H9 (cell line): ENCODE results near the gene ICOSLG. TPM values are rescaled to one million over a fixed set of nuclear protein-coding genes. Genes with fewer than 3 reads are reported as not detected.
"Not testable (repeated sequence)": the region's sequence is repeated elsewhere in the genome, so short reads cannot be mapped to it uniquely, and the experiment has no call there.

Source experiments
- DNase-seq: peaks from one replicate; pipeline ENCODE4 v3.0.0-alpha.2; 2017
- H2AFZ ChIP-seq: one replicate; pipeline ENCODE4 v1.6.1; 2013; ENCODE audit warnings: mild to moderate bottlenecking, low read length, control low read depth, moderate library complexity
- H2AK5ac ChIP-seq: 2 replicates; pipeline ENCODE4 v1.6.1; 2013; ENCODE audit warnings: low read length, control low read depth, mixed read lengths; ENCODE audit not compliant: insufficient read length
- H2BK120ac ChIP-seq: one replicate; pipeline ENCODE4 v1.6.1; 2013; ENCODE audit warnings: low read depth, mild to moderate bottlenecking, low read length, control low read depth, inconsistent platforms; ENCODE audit not compliant: poor library complexity, severe bottlenecking
- H2BK12ac ChIP-seq: 2 replicates; pipeline ENCODE4 v1.6.1; 2013; ENCODE audit warnings: low read length, control low read depth, mixed read lengths, low read depth; ENCODE audit not compliant: insufficient read length
- H2BK15ac ChIP-seq: 2 replicates; pipeline ENCODE4 v1.6.1; 2013; ENCODE audit warnings: low read depth, low read length, control low read depth
- H2BK20ac ChIP-seq: one replicate; pipeline ENCODE4 v1.6.1; 2013; ENCODE audit warnings: low read depth, mild to moderate bottlenecking, low read length, control low read depth, inconsistent platforms; ENCODE audit not compliant: poor library complexity, severe bottlenecking
- H2BK5ac ChIP-seq: 2 replicates; pipeline ENCODE4 v1.6.1; 2013; ENCODE audit warnings: low read length, control low read depth, mixed read lengths; ENCODE audit not compliant: insufficient read length
- H3K14ac ChIP-seq: 2 replicates; pipeline ENCODE4 v1.6.1; 2013; ENCODE audit warnings: low read length, control low read depth; ENCODE audit not compliant: insufficient read depth
- H3K18ac ChIP-seq: 2 replicates; pipeline ENCODE4 v1.6.1; 2013; ENCODE audit warnings: low read depth, mild to moderate bottlenecking, mixed read lengths, low read length, control low read depth; ENCODE audit not compliant: insufficient read length
- H3K23ac ChIP-seq: 2 replicates; pipeline ENCODE4 v1.6.1; 2013; ENCODE audit warnings: low read length, control low read depth, mixed read lengths, low read depth; ENCODE audit not compliant: insufficient read length
- H3K23me2 ChIP-seq: 2 replicates; pipeline ENCODE4 v1.6.1; 2013; ENCODE audit warnings: low read depth, mild to moderate bottlenecking, mixed read lengths, low read length, control low read depth; ENCODE audit not compliant: insufficient read length, poor library complexity, severe bottlenecking
- H3K27ac ChIP-seq: 2 replicates; pipeline ENCODE4 v1.5.1; 2013; ENCODE audit warnings: low read length, control low read depth, mixed read lengths, low read depth; ENCODE audit not compliant: insufficient read length
- H3K27me3 ChIP-seq: 2 replicates; pipeline ENCODE4 v1.6.1; 2013; ENCODE audit warnings: low read length, control low read depth, inconsistent platforms; ENCODE audit not compliant: insufficient read depth
- H3K4ac ChIP-seq: 2 replicates; pipeline ENCODE4 v1.6.1; 2013; ENCODE audit warnings: low read depth, mild to moderate bottlenecking, control low read depth, inconsistent platforms, low read length, moderate library complexity
- H3K4me1 ChIP-seq: 2 replicates; pipeline ENCODE4 v1.6.1; 2013; ENCODE audit warnings: low read length, control low read depth, inconsistent platforms; ENCODE audit not compliant: insufficient read depth
- H3K4me2 ChIP-seq: 2 replicates; pipeline ENCODE4 v1.6.1; 2013; ENCODE audit warnings: low read length, control low read depth, mixed read lengths; ENCODE audit not compliant: insufficient read length, insufficient read depth
- H3K56ac ChIP-seq: 2 replicates; pipeline ENCODE4 v1.6.1; 2013; ENCODE audit warnings: low read depth, mild to moderate bottlenecking, mixed read lengths, low read length, control low read depth; ENCODE audit not compliant: insufficient read length
- H3K79me1 ChIP-seq: 2 replicates; pipeline ENCODE4 v1.6.1; 2013; ENCODE audit warnings: low read depth, mild to moderate bottlenecking, moderate library complexity, low read length, control low read depth, inconsistent platforms; ENCODE audit not compliant: insufficient read depth, poor library complexity, severe bottlenecking
- H3K79me2 ChIP-seq: 2 replicates; pipeline ENCODE4 v1.6.1; 2013; ENCODE audit warnings: low read length, control low read depth, inconsistent platforms; ENCODE audit not compliant: insufficient read depth
- H3K9ac ChIP-seq: 2 replicates; pipeline ENCODE4 v1.6.1; 2013; ENCODE audit warnings: low read length, control low read depth, mixed read lengths; ENCODE audit not compliant: insufficient read length; ENCODE audit errors: extremely low read depth
- H3K9me3 ChIP-seq: one replicate; pipeline ENCODE4 v1.6.1; 2013; ENCODE audit warnings: low read depth, low read length, inconsistent platforms; ENCODE audit not compliant: control insufficient read depth
- H3T11ph ChIP-seq: one replicate; pipeline ENCODE4 v1.6.1; 2013; ENCODE audit warnings: mild to moderate bottlenecking, low read length, control low read depth, inconsistent platforms
- H4K20me1 ChIP-seq: one replicate; pipeline ENCODE4 v1.6.1; 2013; ENCODE audit not compliant: control insufficient read depth, insufficient read length, insufficient read depth
- H4K5ac ChIP-seq: 2 replicates; pipeline ENCODE4 v1.6.1; 2013; ENCODE audit warnings: low read depth, mild to moderate bottlenecking, mixed read lengths, low read length, control low read depth; ENCODE audit not compliant: insufficient read length
- H4K8ac ChIP-seq: replicated peaks from 2 replicates; pipeline ENCODE4 v1.6.1; 2013; ENCODE audit warnings: low read length, control low read depth, mixed read lengths, low read depth; ENCODE audit not compliant: insufficient read length
- H4K91ac ChIP-seq: 2 replicates; pipeline ENCODE4 v1.6.1; 2013; ENCODE audit warnings: low read depth, mild to moderate bottlenecking, moderate library complexity, mixed read lengths, low read length, control low read depth; ENCODE audit not compliant: insufficient read length
- H3K27ac Mint-ChIP-seq, 3 experiments: 2 replicates in 2 of 3; 3 replicates in 1 of 3; pipeline ENCODE4 v1.8.0; 2020 to 2021; ENCODE audit warnings: mixed read lengths in 3 of 3, mild to moderate bottlenecking in 1 of 3, moderate library complexity in 1 of 3
- H3K27me3 Mint-ChIP-seq: 2 replicates; pipeline ENCODE4 v1.8.0; 2021; ENCODE audit warnings: low read depth, mild to moderate bottlenecking, moderate library complexity, mixed read lengths
- H3K36me3 Mint-ChIP-seq, 3 experiments: 2 replicates in 2 of 3; 3 replicates in 1 of 3; pipeline ENCODE4 v1.8.0; 2020 to 2021; ENCODE audit warnings: low read depth in 3 of 3, mixed read lengths in 3 of 3; ENCODE audit not compliant: insufficient read depth in 1 of 3
- H3K4me1 Mint-ChIP-seq, 2 experiments: 2 replicates each; pipeline ENCODE4 v1.8.0; 2020; ENCODE audit warnings: mixed read lengths in 2 of 2
- H3K4me3 Mint-ChIP-seq, 2 experiments: 2 replicates in 1 of 2; 3 replicates in 1 of 2; pipeline ENCODE4 v1.8.0; 2020 to 2021; ENCODE audit warnings: mild to moderate bottlenecking in 2 of 2, mixed read lengths in 2 of 2, moderate library complexity in 1 of 2
- H3K9me3 Mint-ChIP-seq, 2 experiments: 2 replicates in 1 of 2; 3 replicates in 1 of 2; pipeline ENCODE4 v1.8.0; 2020; ENCODE audit warnings: mild to moderate bottlenecking in 2 of 2, mixed read lengths in 2 of 2, moderate library complexity in 1 of 2
- WGBS: extraction: QIAGEN DNeasy Blood & Tissue Kit; methylation state at CpG from one replicate; pipeline ENCODE4 v1.1.7; 2013; ENCODE audit warnings: missing lambda C conversion rate, low lambda C conversion rate, mixed read lengths; ENCODE audit not compliant: insufficient read length; ENCODE audit errors: extremely low coverage; 5-methylcytosine and 5-hydroxymethylcytosine counted together
- total RNA-seq: library from RNA; stranded (reverse); gene quantifications from 2 replicates; pipeline ENCODE4 v1.2.1, GENCODE V29; 2021
- TF ChIP-seq, protein P1 (sequence below): fragments of 200-600 bp; sonication (generic); conservative IDR thresholded peaks from 3 replicates; pipeline ENCODE4 v1.8.0; 2021; ENCODE audit warnings: antibody characterized with exemption, mild to moderate bottlenecking

ICOSLG gene
- total RNA-seq, 1 experiment from 2014 or later = 6.8 TPM

DNA sequence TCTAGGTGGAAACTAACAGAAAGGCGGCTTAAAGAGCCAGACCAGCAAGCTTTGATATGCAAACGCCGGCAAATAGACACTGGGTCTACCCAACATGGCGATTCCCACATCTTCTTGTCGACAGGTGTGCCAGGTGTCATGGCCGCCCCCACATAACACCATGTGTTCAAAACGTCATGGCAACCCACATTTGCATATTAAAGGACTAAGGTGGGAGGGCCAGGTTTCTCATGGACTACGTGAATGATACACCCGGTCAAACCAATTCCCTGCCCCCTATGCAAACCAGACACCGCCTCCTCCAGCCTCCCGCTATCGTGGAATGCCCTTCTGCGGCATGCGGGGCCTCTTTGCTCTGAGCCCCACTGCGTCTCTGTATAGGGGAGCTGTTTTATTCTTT is 41.3 kb downstream of the ICOSLG start:
- Histone ChIP-seq H3K9ac (no peak overlapping the region), H3K9me3 (no peaks in the 10 kb centered on the region), H2BK5ac (no peak overlapping the region), H3K79me1 (no peaks in the 10 kb centered on the region), H3K18ac (no peak overlapping the region), H3K23me2 (no peaks in the 10 kb centered on the region), H3K79me2 (no peaks in the 10 kb centered on the region), H4K5ac (no peak overlapping the region), H4K8ac (no peak overlapping the region), H4K91ac (no peak overlapping the region), H3T11ph (no peak overlapping the region), H2AFZ (no peak overlapping the region), H2BK12ac (no peak overlapping the region), H2BK15ac (no peak overlapping the region), H2BK20ac (no peak overlapping the region), H3K4ac (no peak overlapping the region), H4K20me1 (no peaks in the 10 kb centered on the region), H3K23ac (no peak overlapping the region), H3K4me1 (peaks cover 2% of the 10 kb centered on the region; the same call in 1 of the 2 replicates), H3K14ac (no peak overlapping the region), H3K27me3 (no peaks in the 10 kb centered on the region), H2AK5ac (no peak overlapping the region), H3K4me2 (no peak overlapping the region), H2BK120ac (no peak overlapping the region), H3K56ac (no peak overlapping the region), H3K27ac (no peak overlapping the region)
- peak; percentile 68 for DNase-seq
- Mint-ChIP-seq H3K36me3 (no peaks in the 10 kb centered on the region), H3K4me3 (no peak overlapping the region), H3K9me3 (no peaks in the 10 kb centered on the region; a peak in 1 of 5 replicates), H3K27me3 (no peaks in the 10 kb centered on the region), H3K27ac (no peak overlapping the region), H3K4me1 (peaks cover 4 to 13% of the 10 kb centered on the region in 2 experiments; a peak in 3 of 4 replicates)
- no CpG with 5 or more reads among the region's 15 CpGs for WGBS
- TF ChIP-seq, protein P1, sequence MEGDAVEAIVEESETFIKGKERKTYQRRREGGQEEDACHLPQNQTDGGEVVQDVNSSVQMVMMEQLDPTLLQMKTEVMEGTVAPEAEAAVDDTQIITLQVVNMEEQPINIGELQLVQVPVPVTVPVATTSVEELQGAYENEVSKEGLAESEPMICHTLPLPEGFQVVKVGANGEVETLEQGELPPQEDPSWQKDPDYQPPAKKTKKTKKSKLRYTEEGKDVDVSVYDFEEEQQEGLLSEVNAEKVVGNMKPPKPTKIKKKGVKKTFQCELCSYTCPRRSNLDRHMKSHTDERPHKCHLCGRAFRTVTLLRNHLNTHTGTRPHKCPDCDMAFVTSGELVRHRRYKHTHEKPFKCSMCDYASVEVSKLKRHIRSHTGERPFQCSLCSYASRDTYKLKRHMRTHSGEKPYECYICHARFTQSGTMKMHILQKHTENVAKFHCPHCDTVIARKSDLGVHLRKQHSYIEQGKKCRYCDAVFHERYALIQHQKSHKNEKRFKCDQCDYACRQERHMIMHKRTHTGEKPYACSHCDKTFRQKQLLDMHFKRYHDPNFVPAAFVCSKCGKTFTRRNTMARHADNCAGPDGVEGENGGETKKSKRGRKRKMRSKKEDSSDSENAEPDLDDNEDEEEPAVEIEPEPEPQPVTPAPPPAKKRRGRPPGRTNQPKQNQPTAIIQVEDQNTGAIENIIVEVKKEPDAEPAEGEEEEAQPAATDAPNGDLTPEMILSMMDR = no peak

DNA sequence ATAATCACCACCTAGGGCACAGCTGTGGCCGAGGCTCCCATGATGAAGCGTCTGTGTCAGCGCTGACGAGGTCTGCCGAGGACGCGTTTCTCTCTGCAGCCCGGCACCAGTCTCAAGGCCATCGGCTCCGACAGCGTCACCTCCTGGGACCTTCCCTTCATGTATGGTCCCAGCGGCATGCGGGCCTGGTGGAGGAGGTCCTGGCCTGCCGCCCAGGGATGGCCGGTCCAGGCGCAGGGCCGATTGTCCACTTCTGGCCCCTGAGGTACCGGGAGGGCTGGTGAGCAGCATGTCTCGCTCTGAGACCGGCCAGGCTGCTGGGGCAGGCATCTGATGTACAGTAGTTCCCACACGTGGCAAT is 43.6 kb downstream of the ICOSLG start:
- not testable (repeated sequence) for H3K9me3 Mint-ChIP-seq, H2BK15ac ChIP-seq
- no CpG with 5 or more reads among the region's 21 CpGs for WGBS

More for the DNA sequence above, 43.6 kb downstream of the ICOSLG start:
- H3K27me3 ChIP-seq, H3K56ac ChIP-seq, DNase-seq, H3K4ac ChIP-seq, H3K4me3 Mint-ChIP-seq, H3K79me2 ChIP-seq, H3K36me3 Mint-ChIP-seq, H2BK5ac ChIP-seq, H4K20me1 ChIP-seq, H2BK120ac ChIP-seq, H3K79me1 ChIP-seq, H3K23me2 ChIP-seq, H3K4me1 ChIP-seq, H3K27ac ChIP-seq, H2BK12ac ChIP-seq, H2AFZ ChIP-seq, H4K8ac ChIP-seq, H3K9ac ChIP-seq, H3K4me2 ChIP-seq, H3K14ac ChIP-seq, H3K23ac ChIP-seq, H4K91ac ChIP-seq, H3K27me3 Mint-ChIP-seq, H2BK20ac ChIP-seq, H2AK5ac ChIP-seq, H3K9me3 ChIP-seq, H3K27ac Mint-ChIP-seq, H4K5ac ChIP-seq, H3K18ac ChIP-seq, H3T11ph ChIP-seq: not testable (repeated sequence)
- H3K4me1 Mint-ChIP-seq = peaks cover 4 to 13% of the 10 kb centered on the region in 2 experiments; a peak in 3 of 4 replicates
